Measurements from ENCODE around the gene VEZT.

- no peak for TF ChIP-seq TAF1 (IDR thresholded peaks at IDR 0.05; ENCODE audit: low read depth)
- TF ChIP-seq, protein P1, sequence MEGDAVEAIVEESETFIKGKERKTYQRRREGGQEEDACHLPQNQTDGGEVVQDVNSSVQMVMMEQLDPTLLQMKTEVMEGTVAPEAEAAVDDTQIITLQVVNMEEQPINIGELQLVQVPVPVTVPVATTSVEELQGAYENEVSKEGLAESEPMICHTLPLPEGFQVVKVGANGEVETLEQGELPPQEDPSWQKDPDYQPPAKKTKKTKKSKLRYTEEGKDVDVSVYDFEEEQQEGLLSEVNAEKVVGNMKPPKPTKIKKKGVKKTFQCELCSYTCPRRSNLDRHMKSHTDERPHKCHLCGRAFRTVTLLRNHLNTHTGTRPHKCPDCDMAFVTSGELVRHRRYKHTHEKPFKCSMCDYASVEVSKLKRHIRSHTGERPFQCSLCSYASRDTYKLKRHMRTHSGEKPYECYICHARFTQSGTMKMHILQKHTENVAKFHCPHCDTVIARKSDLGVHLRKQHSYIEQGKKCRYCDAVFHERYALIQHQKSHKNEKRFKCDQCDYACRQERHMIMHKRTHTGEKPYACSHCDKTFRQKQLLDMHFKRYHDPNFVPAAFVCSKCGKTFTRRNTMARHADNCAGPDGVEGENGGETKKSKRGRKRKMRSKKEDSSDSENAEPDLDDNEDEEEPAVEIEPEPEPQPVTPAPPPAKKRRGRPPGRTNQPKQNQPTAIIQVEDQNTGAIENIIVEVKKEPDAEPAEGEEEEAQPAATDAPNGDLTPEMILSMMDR (IDR thresholded peaks at IDR 0.05; ENCODE audit: poor library complexity, severe bottlenecking), result no peak
- TF ChIP-seq POLR2AphosphoS5 (IDR thresholded peaks at IDR 0.05), result no peak
- no peak for TF ChIP-seq MXI1 (conservative IDR thresholded peaks at IDR 0.05; ENCODE audit: poor library complexity, severe bottlenecking)
- TF ChIP-seq, protein P2, sequence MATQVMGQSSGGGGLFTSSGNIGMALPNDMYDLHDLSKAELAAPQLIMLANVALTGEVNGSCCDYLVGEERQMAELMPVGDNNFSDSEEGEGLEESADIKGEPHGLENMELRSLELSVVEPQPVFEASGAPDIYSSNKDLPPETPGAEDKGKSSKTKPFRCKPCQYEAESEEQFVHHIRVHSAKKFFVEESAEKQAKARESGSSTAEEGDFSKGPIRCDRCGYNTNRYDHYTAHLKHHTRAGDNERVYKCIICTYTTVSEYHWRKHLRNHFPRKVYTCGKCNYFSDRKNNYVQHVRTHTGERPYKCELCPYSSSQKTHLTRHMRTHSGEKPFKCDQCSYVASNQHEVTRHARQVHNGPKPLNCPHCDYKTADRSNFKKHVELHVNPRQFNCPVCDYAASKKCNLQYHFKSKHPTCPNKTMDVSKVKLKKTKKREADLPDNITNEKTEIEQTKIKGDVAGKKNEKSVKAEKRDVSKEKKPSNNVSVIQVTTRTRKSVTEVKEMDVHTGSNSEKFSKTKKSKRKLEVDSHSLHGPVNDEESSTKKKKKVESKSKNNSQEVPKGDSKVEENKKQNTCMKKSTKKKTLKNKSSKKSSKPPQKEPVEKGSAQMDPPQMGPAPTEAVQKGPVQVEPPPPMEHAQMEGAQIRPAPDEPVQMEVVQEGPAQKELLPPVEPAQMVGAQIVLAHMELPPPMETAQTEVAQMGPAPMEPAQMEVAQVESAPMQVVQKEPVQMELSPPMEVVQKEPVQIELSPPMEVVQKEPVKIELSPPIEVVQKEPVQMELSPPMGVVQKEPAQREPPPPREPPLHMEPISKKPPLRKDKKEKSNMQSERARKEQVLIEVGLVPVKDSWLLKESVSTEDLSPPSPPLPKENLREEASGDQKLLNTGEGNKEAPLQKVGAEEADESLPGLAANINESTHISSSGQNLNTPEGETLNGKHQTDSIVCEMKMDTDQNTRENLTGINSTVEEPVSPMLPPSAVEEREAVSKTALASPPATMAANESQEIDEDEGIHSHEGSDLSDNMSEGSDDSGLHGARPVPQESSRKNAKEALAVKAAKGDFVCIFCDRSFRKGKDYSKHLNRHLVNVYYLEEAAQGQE (IDR thresholded peaks at IDR 0.05; ENCODE audit: borderline replicate concordance), result no peak
- no peak for TF ChIP-seq EZH2 (IDR thresholded peaks at IDR 0.05; ENCODE audit: borderline replicate concordance, insufficient read depth, low read length, poor library complexity, severe bottlenecking)
These were observed 134.1 kb downstream of the VEZT start for GRCh38 chr12:95351748-95352147.
